ENCODE data around the gene NUDT1. TPM values are rescaled to one million over a fixed set of nuclear protein-coding genes. Genes with fewer than 3 reads are reported as not detected.
"Not testable (repeated sequence)": the region's sequence is repeated elsewhere in the genome, so short reads cannot be mapped to it uniquely, and the experiment has no call there.

NUDT1 gene
- total RNA-seq, 2 donors from 2014 or later = 64.5 to 71.9 TPM

DNA sequence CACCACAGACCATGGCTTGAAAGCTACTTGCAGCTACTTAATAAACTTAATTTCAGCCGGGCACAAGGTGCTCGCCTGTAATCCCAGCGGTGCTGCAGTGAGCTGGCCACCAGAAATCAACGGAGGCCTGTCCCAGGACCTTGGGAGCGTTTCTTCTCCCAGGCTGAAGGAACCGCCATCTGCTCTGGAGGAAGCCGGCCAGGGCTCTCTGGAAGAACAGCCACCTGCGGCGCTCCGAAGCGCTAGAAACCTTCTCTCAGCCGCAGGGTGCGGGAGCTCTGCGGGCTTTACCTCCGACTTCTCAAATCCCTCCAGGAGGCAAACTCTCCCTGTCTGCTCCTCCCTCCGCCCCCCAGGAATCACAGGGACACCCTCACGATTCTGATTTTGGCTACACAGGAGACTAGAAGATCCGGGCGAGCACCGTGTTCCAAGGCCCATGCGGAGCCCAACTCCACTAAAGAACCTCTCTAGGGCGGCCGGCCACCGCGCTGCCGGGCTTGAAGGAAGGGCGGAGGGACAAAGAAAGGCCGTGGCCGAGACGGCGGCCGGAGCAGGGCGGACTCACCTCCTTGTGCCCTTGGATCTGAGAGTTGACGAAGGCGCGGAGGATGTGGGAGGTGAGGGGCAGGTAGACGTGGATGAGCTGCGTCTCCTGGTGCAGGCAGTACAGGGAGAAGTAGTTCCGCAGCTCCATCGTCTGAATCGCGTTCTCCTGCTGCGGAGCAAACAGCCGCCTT lies 14.4 kb downstream of the NUDT1 start:
- no peak overlapping the region for H3K27ac Mint-ChIP-seq
- no peaks in the 10 kb centered on the region for H3K27me3 Mint-ChIP-seq
- H3K36me3 Mint-ChIP-seq (ENCODE audit: low read depth) = no peaks in the 10 kb centered on the region
- peaks cover under 1% of the 10 kb centered on the region for H3K4me1 Mint-ChIP-seq
- no peaks in the 10 kb centered on the region for H3K9me3 Mint-ChIP-seq
- H3K4me3 Mint-ChIP-seq = no peak overlapping the region
- ATAC-seq (replicated peaks) = no peak

DNA sequence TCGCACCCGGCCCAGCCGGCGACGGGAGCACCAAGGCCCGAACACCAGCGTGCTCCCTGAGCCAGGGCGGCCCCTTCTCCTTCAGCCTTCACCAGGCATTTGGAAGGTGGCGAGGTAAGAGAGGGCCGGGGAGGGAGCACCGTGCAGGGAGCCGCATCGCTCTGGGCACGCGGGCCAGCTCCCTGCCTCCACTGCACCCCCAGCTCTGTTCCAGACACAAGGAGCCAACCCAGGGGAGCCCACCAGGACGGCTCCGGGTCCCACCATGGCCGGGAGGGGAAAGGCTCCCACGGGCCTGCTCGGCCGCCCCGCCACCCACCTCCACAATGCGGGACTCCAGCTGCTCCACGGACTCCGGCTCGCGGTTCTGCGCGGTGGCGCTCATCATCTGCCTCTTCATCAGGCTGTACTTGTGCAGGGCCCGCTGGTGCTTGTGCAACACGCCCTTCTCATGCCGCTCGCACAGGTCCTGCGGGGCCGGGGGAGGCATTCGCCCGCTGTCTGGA lies 15.1 kb downstream of the NUDT1 start:
- no peak overlapping the region for H3K4me3 Mint-ChIP-seq
- H3K36me3 Mint-ChIP-seq (ENCODE audit: low read depth) = no peaks in the 10 kb centered on the region

DNA sequence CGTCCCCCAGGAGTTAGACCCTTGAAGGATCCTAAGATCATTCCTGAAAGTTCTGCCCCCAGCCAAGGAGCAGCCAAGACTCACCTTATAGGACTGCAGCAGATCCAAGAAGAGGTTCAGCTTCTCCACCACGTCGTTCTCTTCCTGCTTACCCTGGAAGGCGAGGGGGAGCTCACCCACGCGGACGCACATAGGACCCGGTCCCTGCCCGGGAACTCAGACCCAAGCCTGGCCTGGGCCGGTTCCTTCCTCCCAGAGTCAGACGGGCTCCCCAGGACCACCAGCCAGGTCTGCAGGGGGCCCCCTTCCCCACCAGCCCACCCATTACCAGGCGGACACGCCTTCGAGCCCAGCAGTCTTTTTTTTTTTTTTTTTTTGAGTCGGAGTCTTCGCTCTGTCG lies 15.6 kb downstream of the NUDT1 start:
- H3K36me3 Mint-ChIP-seq (ENCODE audit: low read depth) = no peaks in the 10 kb centered on the region
- ATAC-seq (replicated peaks) = no peak
- H3K27ac Mint-ChIP-seq = no peak overlapping the region
- peaks cover 5% of the 10 kb centered on the region for H3K4me1 Mint-ChIP-seq
- no peaks in the 10 kb centered on the region for H3K27me3 Mint-ChIP-seq
- H3K9me3 Mint-ChIP-seq = no peaks in the 10 kb centered on the region
- H3K4me3 Mint-ChIP-seq = no peak overlapping the region

More for the DNA sequence above, 15.1 kb downstream of the NUDT1 start:
- no peaks in the 10 kb centered on the region for H3K27me3 Mint-ChIP-seq
- no peak overlapping the region for H3K27ac Mint-ChIP-seq
- H3K4me1 Mint-ChIP-seq = peaks cover 5% of the 10 kb centered on the region
- H3K9me3 Mint-ChIP-seq = no peaks in the 10 kb centered on the region
- ATAC-seq (replicated peaks) = no peak

DNA sequence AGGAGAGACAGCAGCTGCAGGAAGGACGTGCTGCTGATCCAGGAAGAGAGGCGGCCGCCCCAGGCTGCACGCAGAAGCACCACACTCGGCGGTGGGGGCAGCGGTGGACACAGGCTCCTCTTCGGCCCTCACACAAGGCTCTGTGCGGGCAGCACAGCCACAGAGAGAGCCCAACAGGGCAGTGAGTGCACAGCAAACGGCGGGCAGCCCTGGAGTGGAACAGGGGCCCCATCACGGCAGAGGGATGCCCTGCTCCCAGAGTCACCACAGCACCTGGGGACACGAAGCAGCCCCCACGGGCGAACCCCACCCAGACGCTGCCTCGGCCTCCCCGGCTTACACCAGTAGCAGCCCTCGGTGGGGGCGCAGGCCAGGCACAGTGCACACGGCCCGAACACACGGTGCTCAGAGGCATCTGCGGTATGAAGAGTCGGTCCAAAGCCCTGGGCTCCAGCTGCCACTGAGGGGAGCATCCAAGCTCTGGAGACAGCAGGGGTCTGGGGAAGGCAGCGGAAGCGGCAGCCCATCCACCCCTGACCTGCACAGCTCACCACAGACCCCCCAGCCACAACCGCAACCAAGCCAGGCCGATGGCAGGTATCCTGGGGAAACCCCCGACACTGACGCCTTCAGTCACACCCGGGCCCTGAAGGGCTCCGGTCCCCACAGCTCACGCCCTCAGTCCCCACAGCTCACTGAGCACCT lies 16.8 kb downstream of the NUDT1 start:
- Mint-ChIP-seq H3K4me3 (no peak overlapping the region), H3K36me3 (ENCODE audit: low read depth) (peaks cover under 1% of the 10 kb centered on the region), H3K27ac (no peak overlapping the region), H3K9me3 (no peaks in the 10 kb centered on the region), H3K27me3 (no peaks in the 10 kb centered on the region), H3K4me1 (peaks cover 5% of the 10 kb centered on the region)
- no peak for ATAC-seq (replicated peaks)

DNA sequence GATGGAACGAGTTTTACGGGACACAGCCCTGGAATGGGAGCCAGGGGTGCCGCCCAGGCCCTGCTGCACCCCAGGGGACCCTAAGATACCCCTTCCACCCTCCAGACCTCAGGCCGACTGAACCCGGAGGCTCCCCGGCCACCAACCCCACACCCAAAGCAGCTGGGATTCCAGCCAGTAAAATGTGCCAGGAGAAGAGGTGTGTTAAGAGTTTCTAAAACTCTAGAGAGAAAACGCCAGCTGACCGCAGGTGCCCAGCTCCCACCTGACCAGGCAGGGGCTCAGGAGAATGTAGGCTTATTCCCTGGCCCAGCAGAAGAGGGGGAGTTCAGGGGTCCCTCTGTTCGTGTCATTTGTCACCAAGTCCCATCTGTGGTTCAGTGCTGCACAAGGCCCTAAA lies 17.5 kb downstream of the NUDT1 start:
- no peaks in the 10 kb centered on the region for H3K27me3 Mint-ChIP-seq
- H3K4me3 Mint-ChIP-seq = no peak overlapping the region
- no peaks in the 10 kb centered on the region for H3K9me3 Mint-ChIP-seq
- H3K27ac Mint-ChIP-seq = no peak overlapping the region
- peaks cover 5% of the 10 kb centered on the region for H3K4me1 Mint-ChIP-seq
- no peak for ATAC-seq (replicated peaks)
- peaks cover 7% of the 10 kb centered on the region for H3K36me3 Mint-ChIP-seq (ENCODE audit: low read depth)

DNA sequence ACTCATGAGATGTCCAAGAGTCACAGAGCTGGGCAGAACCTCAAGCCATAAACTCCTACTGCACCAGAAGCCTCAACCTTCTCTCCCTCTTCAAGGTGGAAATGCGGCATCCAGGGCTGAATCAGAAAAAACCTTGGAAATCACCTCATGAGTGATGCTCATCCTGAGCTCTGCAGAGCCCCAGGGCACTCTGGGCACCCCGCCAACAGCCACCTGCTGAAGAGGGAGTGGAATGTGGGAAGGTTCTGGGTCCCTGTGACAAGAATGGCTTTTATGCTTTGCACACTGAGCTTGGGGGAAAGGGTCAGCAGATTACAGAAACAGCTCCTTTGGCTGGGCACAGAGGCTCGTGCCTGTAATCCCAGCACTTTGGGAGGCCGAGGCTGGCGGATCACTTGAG lies 18.8 kb downstream of the NUDT1 start:
- Mint-ChIP-seq H3K27ac (no peak overlapping the region), H3K4me1 (peaks cover 5% of the 10 kb centered on the region), H3K9me3 (no peaks in the 10 kb centered on the region), H3K36me3 (ENCODE audit: low read depth) (peaks cover 7% of the 10 kb centered on the region), H3K27me3 (no peaks in the 10 kb centered on the region), H3K4me3 (peak overlapping the region; percentile 45)
- no peak for ATAC-seq (replicated peaks)

DNA sequence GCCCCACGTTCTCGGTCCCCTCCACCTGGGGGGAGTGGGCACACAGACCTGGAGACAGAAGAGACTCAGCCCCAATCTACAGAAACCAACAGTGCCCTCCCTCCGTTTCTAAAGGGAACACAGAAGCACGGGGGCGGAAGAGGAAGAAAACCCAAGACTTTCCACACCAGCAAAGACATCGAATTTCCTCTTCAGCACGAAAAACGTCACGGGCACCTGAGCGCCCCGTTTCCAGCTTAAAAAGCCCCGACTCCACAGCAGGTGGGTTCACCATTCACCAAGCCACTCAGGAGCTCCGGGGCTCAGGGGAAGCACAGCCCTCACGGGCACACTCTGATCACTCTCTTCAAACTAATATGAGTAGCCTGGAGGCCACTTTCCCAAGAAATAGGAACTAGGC lies 19.6 kb downstream of the NUDT1 start:
- peak; percentile 18 for ATAC-seq (replicated peaks)
- peak overlapping the region; percentile 45 for H3K4me3 Mint-ChIP-seq
- H3K27me3 Mint-ChIP-seq = no peaks in the 10 kb centered on the region
- H3K27ac Mint-ChIP-seq = peak overlapping the region; percentile 85
- peaks cover 5% of the 10 kb centered on the region for H3K4me1 Mint-ChIP-seq
- peaks cover 7% of the 10 kb centered on the region for H3K36me3 Mint-ChIP-seq (ENCODE audit: low read depth)
- no peaks in the 10 kb centered on the region for H3K9me3 Mint-ChIP-seq

DNA sequence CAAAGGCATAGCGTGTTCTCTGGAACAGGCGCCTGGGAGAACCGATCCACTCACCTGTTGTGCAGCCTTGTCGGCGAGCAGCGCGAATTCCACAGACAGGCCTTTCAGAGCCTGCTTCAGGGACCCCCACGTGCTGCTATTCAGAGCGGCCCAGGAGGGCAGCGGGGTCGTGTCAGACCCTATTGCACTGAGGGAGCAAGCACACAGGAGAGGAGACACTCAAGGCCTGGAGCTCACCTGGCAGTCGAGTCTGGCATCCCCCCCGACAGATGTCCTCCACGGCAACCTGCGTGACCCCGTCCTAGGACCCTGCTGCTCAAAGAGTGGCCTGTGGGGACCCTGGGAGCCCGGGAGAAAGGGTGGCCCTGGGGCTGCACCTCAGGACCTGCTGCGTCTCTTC lies 21.1 kb downstream of the NUDT1 start:
- no peak for ATAC-seq (replicated peaks)
- no peak overlapping the region for H3K27ac Mint-ChIP-seq
- H3K27me3 Mint-ChIP-seq = no peaks in the 10 kb centered on the region
- H3K36me3 Mint-ChIP-seq (ENCODE audit: low read depth) = peaks cover 7% of the 10 kb centered on the region
- no peaks in the 10 kb centered on the region for H3K9me3 Mint-ChIP-seq
- no peak overlapping the region for H3K4me3 Mint-ChIP-seq
- peaks cover 5% of the 10 kb centered on the region for H3K4me1 Mint-ChIP-seq

DNA sequence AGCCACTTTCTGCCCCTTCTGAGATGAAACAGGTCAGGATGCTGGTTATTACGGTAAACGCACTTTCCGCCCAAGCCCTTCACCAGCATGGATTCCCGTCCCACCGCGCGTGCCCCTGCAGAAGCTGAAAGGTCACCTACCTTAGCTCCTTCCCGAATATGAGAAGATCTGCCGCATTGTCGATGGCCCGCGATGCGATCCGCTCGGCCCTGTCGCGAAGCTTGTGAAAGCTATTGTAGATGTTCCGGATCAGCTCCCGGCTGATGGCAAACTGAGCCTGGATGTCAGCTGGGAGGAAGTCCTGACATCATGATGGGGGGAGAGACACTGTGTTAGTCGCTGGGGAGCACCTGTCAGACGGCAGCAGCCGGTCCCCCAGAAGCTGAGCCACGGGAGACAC lies 22.1 kb downstream of the NUDT1 start:
- Mint-ChIP-seq H3K36me3 (ENCODE audit: low read depth) (peaks cover 7% of the 10 kb centered on the region), H3K9me3 (no peaks in the 10 kb centered on the region), H3K27me3 (no peaks in the 10 kb centered on the region), H3K4me3 (no peak overlapping the region), H3K4me1 (peaks cover 5% of the 10 kb centered on the region), H3K27ac (no peak overlapping the region)
- ATAC-seq (replicated peaks) = no peak

DNA sequence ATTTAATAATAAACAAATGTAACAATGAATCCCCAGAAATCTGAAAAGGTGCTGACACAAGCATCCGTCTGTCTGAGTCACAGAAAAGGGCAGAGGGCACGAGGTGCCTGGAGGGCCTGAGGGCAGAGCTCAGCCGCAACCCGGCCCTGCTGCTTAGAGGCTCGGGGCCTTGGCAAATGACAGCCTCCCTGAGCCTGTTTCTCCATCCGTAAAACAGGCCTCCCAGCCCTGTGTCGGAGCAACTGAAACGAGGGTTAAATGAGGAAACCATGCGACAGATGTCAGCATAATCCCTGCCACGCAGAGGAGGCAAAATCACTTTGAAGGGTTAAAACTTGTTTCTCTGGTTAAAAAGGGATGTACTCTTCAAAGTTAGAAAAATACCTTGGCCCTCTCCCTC lies 24.9 kb downstream of the NUDT1 start:
- Mint-ChIP-seq H3K4me1 (peaks cover under 1% of the 10 kb centered on the region), H3K27me3 (no peaks in the 10 kb centered on the region), H3K27ac (no peak overlapping the region), H3K4me3 (no peak overlapping the region), H3K36me3 (ENCODE audit: low read depth) (peaks cover 7% of the 10 kb centered on the region), H3K9me3 (no peaks in the 10 kb centered on the region)
- no peak for ATAC-seq (replicated peaks)

DNA sequence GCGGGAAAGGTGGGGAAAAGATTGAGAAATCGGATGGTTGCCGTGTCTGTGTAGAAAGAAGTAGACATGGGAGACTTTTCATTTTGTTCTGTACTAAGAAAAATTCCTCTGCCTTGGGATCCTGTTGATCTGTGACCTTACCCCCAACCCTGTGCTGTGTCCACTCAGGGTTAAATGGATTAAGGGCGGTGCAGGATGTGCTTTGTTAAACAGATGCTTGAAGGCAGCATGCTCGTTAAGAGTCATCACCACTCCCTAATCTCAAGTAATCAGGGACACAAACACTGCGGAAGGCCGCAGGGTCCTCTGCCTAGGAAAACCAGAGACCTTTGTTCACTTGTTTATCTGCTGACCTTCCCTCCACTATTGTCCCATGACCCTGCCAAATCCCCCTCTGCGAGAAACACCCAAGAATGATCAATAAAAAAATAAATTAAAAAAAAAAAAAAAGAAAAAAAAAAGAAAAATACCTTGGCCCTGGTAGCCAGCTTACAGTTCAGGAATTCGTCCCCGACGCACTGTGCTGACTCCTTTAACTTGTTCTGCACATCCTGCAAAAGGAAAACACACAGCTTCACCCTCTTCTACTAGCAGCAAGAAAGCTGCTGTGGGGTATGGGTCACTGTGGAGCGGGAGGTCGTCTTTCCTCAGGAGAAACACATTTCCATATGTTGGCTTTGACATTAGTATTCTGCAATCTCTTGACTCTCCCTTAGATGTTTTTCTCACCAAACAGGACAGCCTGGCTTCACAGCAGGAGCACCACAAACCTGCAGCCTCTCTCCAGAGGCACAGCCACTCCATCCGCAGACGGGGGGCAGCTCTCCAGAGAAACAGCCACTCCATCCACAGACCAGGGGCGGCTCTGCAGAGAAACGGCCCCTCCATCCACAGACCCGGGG lies 27.3 kb downstream of the NUDT1 start:
- H3K4me3 Mint-ChIP-seq; H3K27me3 Mint-ChIP-seq; ATAC-seq (replicated peaks); H3K36me3 Mint-ChIP-seq (ENCODE audit: low read depth); H3K9me3 Mint-ChIP-seq; H3K4me1 Mint-ChIP-seq; H3K27ac Mint-ChIP-seq: not testable (repeated sequence)

DNA sequence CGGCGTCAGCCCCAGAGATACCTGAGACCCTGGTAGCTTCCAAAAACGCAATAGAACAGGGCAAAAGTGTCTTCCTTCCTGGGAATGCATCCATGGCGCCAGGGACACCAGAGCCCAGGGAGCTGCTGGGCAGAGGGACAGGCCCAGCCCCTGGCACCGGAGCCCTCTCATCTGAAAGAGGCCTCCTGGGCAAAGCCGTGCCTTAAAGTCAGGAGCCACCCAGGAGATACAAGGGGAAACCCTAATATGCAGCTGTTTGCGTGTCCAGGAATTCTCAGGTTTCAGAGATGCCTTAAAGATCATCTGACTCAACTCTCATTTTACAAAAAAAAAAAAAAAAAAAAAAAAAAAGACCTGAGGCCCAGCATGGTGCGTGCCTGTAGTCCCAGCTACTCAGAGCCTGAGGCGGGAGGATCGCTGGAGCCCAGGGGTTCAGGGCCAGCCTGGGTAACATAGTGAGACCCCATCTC lies 28.0 kb downstream of the NUDT1 start:
- Mint-ChIP-seq H3K4me1 (no peaks in the 10 kb centered on the region), H3K27me3 (no peaks in the 10 kb centered on the region), H3K4me3 (no peak overlapping the region), H3K27ac (no peak overlapping the region), H3K36me3 (ENCODE audit: low read depth) (no peaks in the 10 kb centered on the region), H3K9me3 (no peaks in the 10 kb centered on the region)
- ATAC-seq (replicated peaks) = no peak

DNA sequence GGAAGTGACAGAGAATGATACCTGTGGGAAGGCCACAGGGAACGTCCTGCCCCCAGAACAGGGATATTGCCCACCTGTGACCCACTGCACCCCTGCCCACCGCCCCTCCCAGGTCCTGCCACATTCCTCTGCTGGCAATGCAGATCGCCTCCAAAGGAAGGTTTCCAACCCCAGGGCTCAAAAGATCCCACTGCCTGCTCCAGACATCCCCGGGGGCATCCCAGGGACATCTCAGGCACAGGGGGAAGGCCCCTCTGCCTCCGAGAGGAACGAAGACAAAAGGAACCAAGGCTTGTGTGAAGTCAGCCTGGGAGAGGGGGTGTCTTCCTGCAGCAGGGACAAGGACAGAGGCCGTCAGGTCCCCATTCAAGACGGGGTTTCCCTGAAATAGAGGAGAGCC lies 28.5 kb downstream of the NUDT1 start:
- Mint-ChIP-seq H3K27ac (no peak overlapping the region), H3K36me3 (ENCODE audit: low read depth) (no peaks in the 10 kb centered on the region), H3K9me3 (no peaks in the 10 kb centered on the region), H3K4me3 (no peak overlapping the region), H3K27me3 (no peaks in the 10 kb centered on the region), H3K4me1 (no peaks in the 10 kb centered on the region)
- ATAC-seq (replicated peaks) = no peak

DNA sequence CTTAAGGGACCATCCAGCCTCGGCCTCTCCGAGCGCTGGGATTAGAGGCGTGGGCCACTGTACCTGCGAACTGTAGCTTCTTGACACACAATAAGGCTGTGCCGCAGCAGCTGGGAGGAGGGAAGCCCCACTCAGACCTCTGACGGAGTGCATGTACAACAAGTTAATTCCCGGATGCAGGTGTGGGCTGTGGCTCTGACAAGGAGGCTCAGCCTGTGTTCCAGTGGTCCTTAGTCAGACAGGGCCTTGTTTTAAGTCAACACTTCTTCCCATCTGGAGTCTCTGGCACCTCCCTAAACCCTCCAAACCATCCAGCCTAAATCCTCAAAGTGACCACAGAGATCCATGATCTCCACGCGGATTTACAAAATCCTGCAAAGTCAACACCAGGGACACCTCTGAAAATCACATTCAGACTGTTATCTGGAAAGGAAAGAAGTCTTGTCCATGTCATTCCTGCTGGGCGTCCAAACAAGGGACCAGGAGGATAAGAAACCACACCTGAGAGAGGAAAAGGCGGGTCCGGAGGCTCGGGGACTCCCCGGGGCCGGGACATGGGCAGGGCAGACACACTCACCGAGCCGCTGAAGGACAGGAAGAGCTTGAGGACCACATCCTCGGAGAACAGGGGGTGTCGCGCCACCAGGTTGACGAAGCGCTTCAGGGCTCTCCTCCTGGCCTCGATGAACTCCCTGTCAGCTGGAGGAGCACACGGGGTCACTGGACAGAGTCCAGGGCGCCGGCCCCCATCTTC lies 29.4 kb downstream of the NUDT1 start:
- no peaks in the 10 kb centered on the region for H3K9me3 Mint-ChIP-seq
- no peak overlapping the region for H3K4me3 Mint-ChIP-seq
- H3K27ac Mint-ChIP-seq = no peak overlapping the region
- H3K4me1 Mint-ChIP-seq = no peaks in the 10 kb centered on the region
- no peaks in the 10 kb centered on the region for H3K36me3 Mint-ChIP-seq (ENCODE audit: low read depth)
- H3K27me3 Mint-ChIP-seq = no peaks in the 10 kb centered on the region
- ATAC-seq (replicated peaks) = no peak
